H1 (cell line): Measurements from ENCODE around the gene CLASP2. TPM values are rescaled to one million over a fixed set of nuclear protein-coding genes. Genes with fewer than 3 reads are reported as not detected.

Experiments used
- CTCF ChIA-PET: fragments of 300-600 bp; sonication (Branson Sonifier 250); formaldehyde crosslinking; loops from one replicate; lab custom pipeline; 2021; ENCODE audit not compliant: partially characterized antibody; lab: Charles Lee
- POLR2A ChIA-PET: fragments of 300-600 bp; sonication (Branson Sonifier 250); formaldehyde crosslinking; loops from one replicate; lab custom pipeline; 2021; ENCODE audit warnings: inconsistent platforms; ENCODE audit not compliant: partially characterized antibody; lab: Charles Lee
- DNase-seq, 2 experiments: peaks; one replicate each; pipeline versions ENCODE4 v3.0.0 to v3.0.0-alpha.2; 2010 to 2022; ENCODE audit warnings: low spot score in 2 of 2, low read depth in 1 of 2, mixed read lengths in 1 of 2
- FAIRE-seq: peaks from 2 replicates; lab custom pipeline; 2011; peaks lifted over from hg19 to GRCh38; lab: Jason Lieb, UNC
- H2AFZ ChIP-seq: 2 replicates; pipeline ENCODE4 v1.8.1; 2012; ENCODE audit warnings: low read length, inconsistent platforms
- H2AK5ac ChIP-seq: 2 replicates; pipeline ENCODE4 v1.6.1; 2013; ENCODE audit warnings: low read depth, low read length
- H2BK120ac ChIP-seq: replicated peaks from 2 replicates; pipeline ENCODE3; 2013; ENCODE audit warnings: low read depth, low read length, inconsistent platforms
- H2BK12ac ChIP-seq: 2 replicates; pipeline ENCODE4 v1.6.1; 2013; ENCODE audit warnings: low read depth, low read length
- H2BK15ac ChIP-seq: 2 replicates; pipeline ENCODE4 v1.6.1; 2013; ENCODE audit warnings: low read length
- H2BK20ac ChIP-seq: 2 replicates; pipeline ENCODE4 v1.6.1; 2013; ENCODE audit warnings: low read length
- H2BK5ac ChIP-seq: 2 replicates; pipeline ENCODE4 v1.6.1; 2013; ENCODE audit warnings: low read depth, low read length
- H3K14ac ChIP-seq: 2 replicates; pipeline ENCODE4 v1.6.1; 2013; ENCODE audit warnings: inconsistent platforms; ENCODE audit not compliant: insufficient read length
- H3K18ac ChIP-seq: 2 replicates; pipeline ENCODE4 v1.6.1; 2013; ENCODE audit warnings: low read length; ENCODE audit errors: extremely low read depth
- H3K23ac ChIP-seq: 2 replicates; pipeline ENCODE4 v1.6.1; 2013; ENCODE audit warnings: inconsistent platforms; ENCODE audit not compliant: insufficient read length
- H3K23me2 ChIP-seq: 2 replicates; pipeline ENCODE4 v1.6.1; 2013; ENCODE audit warnings: low read depth, low read length
- H3K27ac ChIP-seq: 2 replicates; pipeline ENCODE4 v1.6.1; 2011; ENCODE audit warnings: low read depth, low read length, inconsistent platforms
- H3K27me3 ChIP-seq, 4 experiments: replicated peaks in 1 of 4; 1 replicate in 1 of 4; 2 replicates in 3 of 4; pipeline versions ENCODE4 v1.6.1 to v1.8.1; 2011 to 2013; ENCODE audit warnings: low read length in 3 of 4, mild to moderate bottlenecking in 3 of 4, inconsistent platforms in 2 of 4, mixed read lengths in 2 of 4, moderate library complexity in 1 of 4; ENCODE audit not compliant: control insufficient read depth in 3 of 4, insufficient read depth in 3 of 4; ENCODE audit errors: extremely low read depth in 1 of 4
- H3K36me3 ChIP-seq, 4 experiments: 2 replicates each; pipeline versions ENCODE4 v1.6.1 to v1.8.1; 2011 to 2013; ENCODE audit warnings: mild to moderate bottlenecking in 4 of 4, low read length in 3 of 4, moderate library complexity in 2 of 4, control low read depth in 1 of 4, inconsistent platforms in 1 of 4; ENCODE audit not compliant: insufficient read depth in 4 of 4, control insufficient read depth in 2 of 4
- H3K4ac ChIP-seq: replicated peaks from 2 replicates; pipeline ENCODE3; 2013; ENCODE audit warnings: low read length, low read depth, mixed read lengths, inconsistent platforms; ENCODE audit not compliant: insufficient read length
- H3K4me1 ChIP-seq, 4 experiments: replicated peaks in 1 of 4; 1 replicate in 1 of 4; 2 replicates in 3 of 4; pipeline versions ENCODE4 v1.6.1 to v1.8.1; 2011 to 2013; ENCODE audit warnings: low read length in 3 of 4, inconsistent platforms in 2 of 4, mixed read lengths in 1 of 4; ENCODE audit not compliant: insufficient read depth in 4 of 4, control insufficient read depth in 3 of 4
- H3K4me2 ChIP-seq, 2 experiments: 2 replicates each; pipeline versions ENCODE4 v1.6.1 to v1.8.1; 2011 to 2013; ENCODE audit warnings: low read depth in 2 of 2, low read length in 2 of 2, control low read depth in 1 of 2, inconsistent platforms in 1 of 2, mild to moderate bottlenecking in 1 of 2; ENCODE audit not compliant: insufficient read depth in 1 of 2
- H3K4me3 ChIP-seq, 4 experiments: fragments of 200-600, 300-600 bp in 1 of 4; sonication (generic), shearing (Covaris generic), sonication (Bioruptor Twin) in 1 of 4; 2 replicates each; pipeline versions ENCODE4 v1.5.1 to v1.8.1; 2011 to 2016; ENCODE audit warnings: low read length in 4 of 4, low read depth in 3 of 4, control low read depth in 2 of 4, inconsistent platforms in 2 of 4, mild to moderate bottlenecking in 2 of 4, mixed read lengths in 1 of 4, moderate library complexity in 1 of 4; ENCODE audit not compliant: insufficient read depth in 2 of 4; ENCODE audit errors: extremely low read depth in 1 of 4
- H3K56ac ChIP-seq: replicated peaks from 2 replicates; pipeline ENCODE3; 2013; ENCODE audit warnings: low read depth, mild to moderate bottlenecking, mixed read lengths, low read length, inconsistent platforms; ENCODE audit not compliant: insufficient read length
- H3K79me1 ChIP-seq: 2 replicates; pipeline ENCODE4 v1.6.1; 2013; ENCODE audit warnings: low read depth, low read length, control low read depth
- H3K79me2 ChIP-seq, 2 experiments: 2 replicates each; pipeline versions ENCODE4 v1.6.1 to v1.8.1; 2012 to 2013; ENCODE audit warnings: low read length in 2 of 2, mild to moderate bottlenecking in 2 of 2, inconsistent platforms in 1 of 2; ENCODE audit not compliant: insufficient read depth in 2 of 2, control insufficient read depth in 1 of 2
- H3K9ac ChIP-seq, 4 experiments: replicated peaks in 1 of 4; 1 replicate in 1 of 4; 2 replicates in 3 of 4; pipeline versions ENCODE4 v1.6.1 to v1.8.1; 2011 to 2013; ENCODE audit warnings: low read depth in 3 of 4, low read length in 3 of 4, control low read depth in 2 of 4, mild to moderate bottlenecking in 2 of 4, moderate library complexity in 2 of 4, inconsistent platforms in 1 of 4; ENCODE audit errors: extremely low read depth in 1 of 4
- H3K9me3 ChIP-seq, 2 experiments: 2 replicates each; pipeline versions ENCODE4 v1.6.1 to v1.8.1; 2012 to 2013; ENCODE audit warnings: mild to moderate bottlenecking in 2 of 2, moderate library complexity in 2 of 2, control low read depth in 1 of 2, inconsistent platforms in 1 of 2, low read depth in 1 of 2, low read length in 1 of 2, mixed read lengths in 1 of 2; ENCODE audit not compliant: insufficient read depth in 2 of 2
- H4K20me1 ChIP-seq, 2 experiments: replicated peaks in 1 of 2; 2 replicates each; pipeline versions ENCODE3 to v1.8.1; 2011 to 2013; ENCODE audit warnings: inconsistent platforms in 2 of 2, low read length in 2 of 2, mild to moderate bottlenecking in 1 of 2; ENCODE audit not compliant: insufficient read depth in 2 of 2, control insufficient read depth in 1 of 2
- H4K5ac ChIP-seq: 2 replicates; pipeline ENCODE4 v1.6.1; 2013; ENCODE audit warnings: low read length, low read depth, mixed read lengths, inconsistent platforms; ENCODE audit not compliant: insufficient read length
- H4K8ac ChIP-seq: 2 replicates; pipeline ENCODE4 v1.8.0; 2013; ENCODE audit warnings: mild to moderate bottlenecking, moderate library complexity, low read length, inconsistent platforms; ENCODE audit not compliant: insufficient read depth; ENCODE audit errors: extremely low read depth
- H4K91ac ChIP-seq: replicated peaks from 2 replicates; pipeline ENCODE3; 2013; ENCODE audit warnings: low read length, mixed read lengths, inconsistent platforms; ENCODE audit not compliant: insufficient read length
- BCL11A ChIP-seq, 2 experiments: IDR thresholded peaks; one replicate each; pipeline ENCODE4 v1.6.1; 2011; ENCODE audit warnings: low read depth in 2 of 2, low read length in 2 of 2, mild to moderate bottlenecking in 2 of 2
- CEBPB ChIP-seq: IDR thresholded peaks from 2 replicates; pipeline ENCODE4 v1.6.1; 2012; ENCODE audit warnings: low read depth, low read length
- NRF1 ChIP-seq: IDR thresholded peaks from 2 replicates; pipeline ENCODE4 v1.6.1; 2011; ENCODE audit warnings: mild to moderate bottlenecking, low read depth, low read length, improper control_type of control experiment
- YY1 ChIP-seq: IDR thresholded peaks from 2 replicates; pipeline ENCODE4 v1.6.1; 2011; ENCODE audit warnings: low read depth, mild to moderate bottlenecking, low read length
- WGBS, 2 experiments: shearing (Covaris generic) in 1 of 2; methylation state at CpG; one replicate each; pipeline versions ENCODE4 v1.1.6 to v1.1.7; 2013 to 2015; ENCODE audit warnings: low lambda C conversion rate in 2 of 2, mixed read lengths in 2 of 2, inconsistent platforms in 1 of 2, low coverage in 1 of 2, missing lambda C conversion rate in 1 of 2; ENCODE audit not compliant: insufficient replicate concordance in 2 of 2, insufficient coverage in 1 of 2, insufficient read length in 1 of 2; ENCODE audit errors: extremely low coverage in 1 of 2, missing lambda C conversion rate in 1 of 2; 5-methylcytosine and 5-hydroxymethylcytosine counted together
- polyA plus RNA-seq, 7 experiments: library from polyadenylated mRNA; depleted of rRNA in 3 of 7; stranded (reverse) in 5 of 7; unstranded in 2 of 7; fragments of >200 nt in 5 of 7; fragments of 200-250 nt in 2 of 7; gene quantifications; 1 replicate in 5 of 7; 2 replicates in 1 of 7; 4 replicates in 1 of 7; pipeline versions ENCODE4 v1.2.1 to v1.2.3, GENCODE V29; 2011 to 2013; ENCODE audit warnings: missing spikeins in 2 of 7, mixed read lengths in 2 of 7
- total RNA-seq: library from RNA; stranded (reverse); fragmentation: NEBNext Ultra II Directional; extraction: Animal tissue kit (Norgen Biotek cat#: 25700); gene quantifications from 2 replicates; pipeline ENCODE4 v1.2.1, GENCODE V29; 2021

The CLASP2 gene
- total and polyA plus RNA-seq, 2 of the 8 experiments (the other 6 are each of a cell fraction or from before 2014, with no cell fraction given), result 21.7 to 58.0 TPM

DNA sequence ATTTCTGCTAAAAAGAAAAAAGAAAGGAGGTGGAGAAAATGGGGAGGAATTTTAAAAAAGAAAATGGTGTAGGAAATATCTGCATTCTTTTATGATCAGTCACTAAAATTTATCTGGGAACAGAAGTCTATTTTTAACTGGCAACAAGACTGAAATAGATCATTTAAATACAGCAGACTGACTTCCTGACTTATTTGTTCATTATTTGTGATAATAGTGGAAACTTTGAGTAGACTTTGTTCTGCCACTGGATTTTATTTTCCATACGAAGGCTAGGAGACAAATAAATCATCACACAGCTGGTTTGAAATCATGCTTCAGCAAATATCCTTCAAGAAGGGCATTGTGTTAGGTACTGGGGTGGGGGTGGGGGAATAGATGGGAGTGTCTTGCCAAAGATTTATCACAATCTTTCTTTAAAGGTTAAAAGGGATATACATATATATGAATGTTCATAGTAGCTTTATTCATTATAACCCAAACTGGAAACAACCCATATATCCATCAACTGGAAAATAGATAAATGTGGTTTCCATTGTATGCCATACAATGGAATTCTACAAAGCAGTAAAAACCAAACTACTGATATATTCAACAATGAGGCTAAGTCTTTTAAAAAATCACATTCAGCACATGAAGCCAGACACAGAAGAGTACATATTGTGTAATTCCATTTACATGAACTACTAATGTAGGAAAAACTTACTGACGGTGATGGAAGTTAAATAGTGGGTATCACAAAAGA lies 4.7 kb upstream of the CLASP2 start:
- Histone ChIP-seq H4K91ac (no peak overlapping the region), H3K4me2 (no peak overlapping the region)
- POLR2A ChIA-PET, result no interaction called here

More for the DNA sequence above, 4.7 kb upstream of the CLASP2 start:
- Histone ChIP-seq H3K27me3 (peaks cover 0 to 1% (median 0%) of the 10 kb centered on the region in 4 experiments; a peak in 1 of 7 replicates), H3K36me3 (no peaks in the 10 kb centered on the region), H2AFZ (no peak overlapping the region)
- no peak for TF ChIP-seq YY1
- TF ChIP-seq NRF1, result no peak
- no peak for TF ChIP-seq CEBPB
- no peak for TF ChIP-seq BCL11A (IDR thresholded peaks at IDR 0.05; ENCODE audit: low read depth in 2 of 2, low read length in 2 of 2)
- TF ChIP-seq, all 59 proteins: peak for 0
- H3K27ac ChIP-seq, result no peak overlapping the region
- no peak for DNase-seq
- no peak overlapping the region for H2BK5ac ChIP-seq
- H3K23ac ChIP-seq, result no peak overlapping the region
- H2BK20ac ChIP-seq, result no peak overlapping the region
- H2BK15ac ChIP-seq, result no peak overlapping the region
- H3K4ac ChIP-seq, result no peak overlapping the region
- H2BK120ac ChIP-seq, result no peak overlapping the region
- no peak overlapping the region for H4K5ac ChIP-seq
- no peak overlapping the region for H4K8ac ChIP-seq
- H2BK12ac ChIP-seq, result no peak overlapping the region
- WGBS, 2 experiments, result 76% methylated on average over 2 of the region's 2 CpGs; no CpG with 5 or more reads in 1 of the 2 experiments
- H3K4me1 ChIP-seq, result peaks cover 0 to 2% (median 0%) of the 10 kb centered on the region in 4 experiments; a peak in 2 of 7 replicates
- no peaks in the 10 kb centered on the region; the same call in 1 of the 2 replicates for H3K23me2 ChIP-seq
- H3K9me3 ChIP-seq, result no peaks in the 10 kb centered on the region
- no peak for FAIRE-seq
- CTCF ChIA-PET, result no interaction called here
- no peak overlapping the region for H3K14ac ChIP-seq
- H3K79me2 ChIP-seq, result no peaks in the 10 kb centered on the region
- H3K9ac ChIP-seq, result no peak overlapping the region
- H3K79me1 ChIP-seq, result no peaks in the 10 kb centered on the region
- H3K56ac ChIP-seq, result no peak overlapping the region
- H3K4me3 ChIP-seq, result no peak overlapping the region
- no peak overlapping the region for H3K18ac ChIP-seq
- no peaks in the 10 kb centered on the region for H4K20me1 ChIP-seq
- H2AK5ac ChIP-seq, result no peak overlapping the region
